GM12864 (cell line): Measurements from ENCODE around the gene MIA2.

ENCODE experiments used
- DNase-seq: peaks from one replicate; pipeline ENCODE4 v3.0.0-alpha.2; 2011; ENCODE audit warnings: low read depth
- H3K4me3 ChIP-seq: 2 replicates; pipeline ENCODE4 v1.5.1; 2011; ENCODE audit warnings: mild to moderate bottlenecking, low read depth, low read length, control low read depth
- CTCF ChIP-seq: IDR thresholded peaks from 2 replicates; pipeline ENCODE4 v1.5.1; 2011; ENCODE audit warnings: low read depth, mild to moderate bottlenecking, moderate library complexity, low read length, control low read depth, inconsistent platforms; ENCODE audit errors: missing control alignments

Gene MIA2

DNA sequence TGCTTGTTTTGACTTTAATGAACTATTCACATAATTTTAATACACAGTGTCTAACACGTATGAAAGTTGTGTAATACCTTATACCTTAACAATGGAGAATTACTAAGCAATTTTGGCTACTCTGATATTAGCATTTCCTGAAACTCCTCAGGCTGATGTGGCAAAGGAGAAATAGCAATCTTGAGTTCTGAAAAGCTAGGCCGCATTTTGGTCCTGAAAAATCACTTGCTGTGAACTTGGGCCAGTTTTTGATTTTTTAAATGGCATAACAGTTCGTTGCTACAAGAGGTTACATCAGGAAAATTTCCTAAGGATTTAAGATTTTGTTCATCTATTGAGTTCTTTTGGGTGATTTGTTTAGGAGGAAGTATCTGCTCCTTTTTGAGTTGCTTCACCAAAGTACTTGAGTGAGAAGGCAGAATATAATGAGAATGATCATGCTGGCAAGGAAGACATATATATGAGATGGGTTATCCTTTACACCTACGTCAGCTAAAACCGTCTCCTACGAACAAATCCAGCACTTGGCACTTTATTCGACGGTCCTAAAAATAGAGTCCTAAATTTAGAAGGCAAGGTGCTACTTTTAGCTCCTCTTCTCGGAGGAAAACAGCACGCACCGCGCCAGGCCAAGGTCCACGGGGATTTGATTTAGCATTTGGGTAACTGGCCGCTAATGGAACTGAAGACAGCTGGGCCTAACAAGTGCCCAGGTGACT, 32.2 kb downstream of the MIA2 start:
- TF ChIP-seq CTCF = no peak
- H3K4me3 ChIP-seq = peak overlapping the region; percentile 76
- no peak for DNase-seq

DNA sequence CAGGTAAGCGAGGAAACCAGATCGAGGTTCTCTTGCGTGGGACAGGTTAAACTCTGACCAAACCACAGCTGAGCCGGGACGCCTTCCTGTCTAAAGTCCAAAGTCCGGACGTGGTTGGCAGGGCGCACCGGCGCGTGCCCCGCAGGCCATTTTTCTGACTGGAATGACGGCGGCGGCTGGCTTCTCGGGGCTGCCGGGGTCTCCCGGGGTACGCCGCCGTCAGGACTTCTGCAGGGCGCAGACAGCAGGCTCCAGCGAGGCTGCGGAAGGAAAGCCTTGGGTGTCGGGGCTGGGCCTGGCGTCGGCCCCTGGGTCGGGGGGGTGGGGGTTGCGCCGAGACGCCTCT, 32.8 kb downstream of the MIA2 start:
- no peak for TF ChIP-seq CTCF
- peak; percentile 43 for DNase-seq
- peak overlapping the region; percentile 76 for H3K4me3 ChIP-seq

GRCh38 chr14:39266871-39267607, 33.3 kb downstream of the MIA2 start:
- peak overlapping the region; percentile 76 for H3K4me3 ChIP-seq
- DNase-seq = peak; percentile 72
- TF ChIP-seq CTCF = peak; percentile 2

- TF ChIP-seq CTCF = no peak
- DNase-seq = no peak
- H3K4me3 ChIP-seq = peak overlapping the region; percentile 76
Measured at GRCh38 chr14:39267608-39268005, 33.9 kb downstream of the MIA2 start.

GRCh38 chr14:39268393-39268792, 34.7 kb downstream of the MIA2 start:
- TF ChIP-seq CTCF = no peak
- no peak for DNase-seq
- peak overlapping the region; percentile 76; the same call in 1 of the 2 replicates for H3K4me3 ChIP-seq

- no peak for DNase-seq
- no peak for TF ChIP-seq CTCF
- H3K4me3 ChIP-seq = no peak overlapping the region
Measured at GRCh38 chr14:39272918-39273317, 39.2 kb downstream of the MIA2 start.

- no peak for DNase-seq
- TF ChIP-seq CTCF = no peak
- H3K4me3 ChIP-seq = no peak overlapping the region
Measured at GRCh38 chr14:39275395-39275794, 41.7 kb downstream of the MIA2 start.
